OCI-LY7 (cell line): ENCODE data around the gene DDX39A. TPM values are rescaled to one million over a fixed set of nuclear protein-coding genes. Genes with fewer than 3 reads are reported as not detected.

Experiments
- BruUV-seq: library from RNA; stranded (reverse); fragments of 400-500 nt; replicated peaks from 2 replicates; lab custom pipeline; 2021; lab: Mats Ljungman, UMichigan
- CTCF ChIA-PET: fragments of 300-600 bp; sonication (Branson Sonifier 250); formaldehyde crosslinking; loops from one replicate; lab custom pipeline; 2022; ENCODE audit warnings: antibody characterized with exemption; ENCODE audit not compliant: unreplicated experiment; lab: Charles Lee
- POLR2A ChIA-PET: fragments of 300-600 bp; sonication (Branson Sonifier 250); formaldehyde crosslinking; loops from one replicate; lab custom pipeline; 2022; ENCODE audit warnings: antibody characterized with exemption; lab: Charles Lee
- DNase-seq: peaks from one replicate; pipeline ENCODE4 v3.0.0-alpha.2; 2015; ENCODE audit warnings: low spot score
- H2AFZ ChIP-seq: fragments of 200-600 bp; sonication (generic), shearing (Covaris generic); 2 replicates; pipeline ENCODE4 v1.6.1; 2014; ENCODE audit warnings: mild to moderate bottlenecking, antibody characterized with exemption, low read length, moderate library complexity
- H3K27ac ChIP-seq: fragments of 200-600 bp; sonication (generic); 2 replicates; pipeline ENCODE4 v1.5.1; 2014; ENCODE audit warnings: mixed run types, low read depth, mild to moderate bottlenecking, moderate library complexity, low read length, inconsistent platforms; ENCODE audit not compliant: poor library complexity, severe bottlenecking
- H3K36me3 ChIP-seq: fragments of 200-600 bp; sonication (generic); 2 replicates; pipeline ENCODE4 v1.6.1; 2014; ENCODE audit warnings: mild to moderate bottlenecking, antibody characterized with exemption, low read length, moderate library complexity, mixed read lengths; ENCODE audit not compliant: insufficient read depth
- H3K4me1 ChIP-seq: fragments of 200-600 bp; sonication (generic); 2 replicates; pipeline ENCODE4 v1.5.1; 2014; ENCODE audit warnings: mild to moderate bottlenecking, low read length; ENCODE audit not compliant: insufficient read depth, poor library complexity, severe bottlenecking
- H3K4me2 ChIP-seq: fragments of 200-600 bp; sonication (generic); 2 replicates; pipeline ENCODE4 v1.6.1; 2014; ENCODE audit warnings: mild to moderate bottlenecking, low read length
- H3K4me3 ChIP-seq: fragments of 200-600 bp; sonication (generic); 2 replicates; pipeline ENCODE4 v1.5.1; 2014; ENCODE audit warnings: mild to moderate bottlenecking, low read depth, low read length; ENCODE audit not compliant: poor library complexity, severe bottlenecking
- H3K79me2 ChIP-seq: fragments of 200-600 bp; sonication (generic); 2 replicates; pipeline ENCODE4 v1.6.1; 2016; ENCODE audit warnings: low read depth, mild to moderate bottlenecking, low read length, moderate library complexity, mixed read lengths; ENCODE audit not compliant: insufficient read depth
- H3K9me2 ChIP-seq: fragments of 200-600 bp; sonication (generic); 2 replicates; pipeline ENCODE4 v1.6.1; 2016; ENCODE audit warnings: mild to moderate bottlenecking, low read length, mixed read lengths; ENCODE audit not compliant: insufficient read depth
- H3K9me3 ChIP-seq: fragments of 200-600 bp; sonication (generic); 2 replicates; pipeline ENCODE4 v1.6.1; 2014; ENCODE audit warnings: mild to moderate bottlenecking, mixed run types, low read length, mixed read lengths
- H4K20me1 ChIP-seq: fragments of 200-600 bp; sonication (generic); 2 replicates; pipeline ENCODE4 v1.6.1; 2014; ENCODE audit warnings: mild to moderate bottlenecking, antibody characterized with exemption, low read length, moderate library complexity, mixed read lengths; ENCODE audit not compliant: insufficient read depth
- CTCF ChIP-seq: fragments of 200-600 bp; sonication (generic); conservative IDR thresholded peaks from 2 replicates; pipeline ENCODE4 v1.5.1; 2014; ENCODE audit warnings: mild to moderate bottlenecking, antibody characterized with exemption, low read length, moderate library complexity, mixed read lengths
- EZH2phosphoT487 ChIP-seq: fragments of 200-600 bp; sonication (generic); IDR thresholded peaks from 2 replicates; pipeline ENCODE4 v1.6.1; 2018; ENCODE audit warnings: low read depth, borderline replicate concordance, mild to moderate bottlenecking, mixed run types, antibody characterized with exemption, low read length, moderate library complexity, mixed read lengths
- intact Hi-C: fragments of 100-400 bp; cut with micrococcal nuclease; formaldehyde crosslinking; loops from one replicate; pipeline ENCODE4 v1.10.0; 2022; ENCODE audit not compliant: unreplicated experiment
- total RNA-seq, 2 experiments: library from RNA; depleted of rRNA in 1 of 2; stranded (reverse); fragments of >200 nt in 1 of 2; shearing (Covaris generic) in 1 of 2; gene quantifications; 2 replicates each; pipeline ENCODE4 v1.2.3, GENCODE V29; 2014 to 2022

Gene DDX39A
- total RNA-seq, 2 experiments from 2014 or later: 294 to 474 TPM

GRCh38 chr19:14430712-14431111 is 11.6 kb upstream of the DDX39A start:
- no peaks in the 10 kb centered on the region for H4K20me1 ChIP-seq
- H3K36me3 ChIP-seq: peaks cover 11% of the 10 kb centered on the region; the same call in 1 of the 2 replicates
- H3K9me2 ChIP-seq: no peaks in the 10 kb centered on the region
- ChIA-PET CTCF (no interaction called here), POLR2A (no interaction called here)
- DNase-seq: no peak
- H3K4me3 ChIP-seq: no peak overlapping the region
- no peak overlapping the region for H2AFZ ChIP-seq
- 0 out of 2 replicates have a peak overlapping the region, but pooled peaks have one; percentile 97 for H3K4me2 ChIP-seq
- intact Hi-C loops: no loop called here
- H3K27ac ChIP-seq: no peak overlapping the region
- no peaks in the 10 kb centered on the region for H3K9me3 ChIP-seq
- BruUV-seq: no TSS peak
- peaks cover 22% of the 10 kb centered on the region; the same call in 1 of the 2 replicates for H3K79me2 ChIP-seq
- H3K4me1 ChIP-seq: peaks cover 38% of the 10 kb centered on the region
- TF ChIP-seq EZH2phosphoT487: no peak
- no peak for TF ChIP-seq CTCF

GRCh38 chr19:14428882-14429416 is 9.8 kb upstream of the DDX39A start:
- BruUV-seq: no TSS peak
- H3K36me3 ChIP-seq: no peaks in the 10 kb centered on the region
- intact Hi-C loops: no loop called here
- DNase-seq: no peak
- ChIA-PET CTCF (no interaction called here), POLR2A (interaction anchor here (0.7 to 1.7 kb wide), 3 partner anchors 9 to 49 kb away, joined by 3 to 7 read pairs (median 4); no protein-coding TSS in a partner anchor)
- no peaks in the 10 kb centered on the region for H3K9me3 ChIP-seq
- H3K79me2 ChIP-seq: peaks cover 6% of the 10 kb centered on the region; the same call in 1 of the 2 replicates
- H4K20me1 ChIP-seq: no peaks in the 10 kb centered on the region
- no peak overlapping the region for H2AFZ ChIP-seq
- no peak overlapping the region for H3K27ac ChIP-seq
- no peak for TF ChIP-seq CTCF
- no peak for TF ChIP-seq EZH2phosphoT487
- H3K9me2 ChIP-seq: no peaks in the 10 kb centered on the region
- no peak overlapping the region for H3K4me3 ChIP-seq
- H3K4me1 ChIP-seq: peaks cover 20% of the 10 kb centered on the region
- H3K4me2 ChIP-seq: no peak overlapping the region

GRCh38 chr19:14427461-14427860 is 8.3 kb upstream of the DDX39A start:
- BruUV-seq: no TSS peak
- POLR2A ChIA-PET: no interaction called here
- intact Hi-C loops: no loop called here
- H3K4me2 ChIP-seq: no peak overlapping the region
- H3K9me3 ChIP-seq: no peaks in the 10 kb centered on the region
- no peaks in the 10 kb centered on the region for H3K9me2 ChIP-seq
- no peaks in the 10 kb centered on the region for H3K36me3 ChIP-seq
- no peak overlapping the region for H3K27ac ChIP-seq
- H2AFZ ChIP-seq: no peak overlapping the region
- CTCF ChIA-PET: no interaction called here
- H3K4me1 ChIP-seq: peaks cover 24% of the 10 kb centered on the region
- no peak for TF ChIP-seq EZH2phosphoT487
- no peak for TF ChIP-seq CTCF
- H4K20me1 ChIP-seq: no peaks in the 10 kb centered on the region
- H3K79me2 ChIP-seq: no peaks in the 10 kb centered on the region
- no peak for DNase-seq
- no peak overlapping the region for H3K4me3 ChIP-seq
